OCI-LY1 (cell line): ENCODE results near the gene PTPRM.

Experiments used
- H2AFZ ChIP-seq: fragments of 200-600 bp; sonication (generic), shearing (Covaris generic); 2 replicates; pipeline ENCODE4 v1.6.0; 2014; ENCODE audit warnings: antibody characterized with exemption, mild to moderate bottlenecking, low read length
- H3F3A ChIP-seq: fragments of 200-600 bp; sonication (generic), shearing (Covaris generic); 2 replicates; pipeline ENCODE4 v1.6.0; 2014; ENCODE audit warnings: mild to moderate bottlenecking, antibody characterized with exemption, low read length, moderate library complexity; ENCODE audit not compliant: insufficient read depth
- H3K27ac ChIP-seq: fragments of 200-600 bp; sonication (generic); 2 replicates; pipeline ENCODE4 v1.5.1; 2014; ENCODE audit warnings: low read length, mixed run types, mild to moderate bottlenecking, low read depth; ENCODE audit not compliant: poor library complexity, severe bottlenecking
- H3K27me3 ChIP-seq: fragments of 200-600 bp; sonication (generic); 2 replicates; pipeline ENCODE4 v1.6.0; 2014; ENCODE audit warnings: antibody characterized with exemption, mild to moderate bottlenecking, low read length, moderate library complexity; ENCODE audit not compliant: insufficient read depth
- H3K36me3 ChIP-seq: fragments of 200-600 bp; sonication (generic); 2 replicates; pipeline ENCODE4 v1.6.1; 2014; ENCODE audit warnings: mild to moderate bottlenecking, antibody characterized with exemption, low read length, moderate library complexity, mixed read lengths; ENCODE audit not compliant: insufficient read depth
- H3K4me1 ChIP-seq: fragments of 200-600 bp; sonication (generic); 2 replicates; pipeline ENCODE4 v1.5.1; 2014; ENCODE audit warnings: mild to moderate bottlenecking, low read length, moderate library complexity; ENCODE audit not compliant: insufficient read depth, severe bottlenecking
- H3K4me2 ChIP-seq: fragments of 200-600 bp; sonication (generic), shearing (Covaris generic); 2 replicates; pipeline ENCODE4 v1.6.1; 2014; ENCODE audit warnings: low read length
- H3K4me3 ChIP-seq: fragments of 200-600 bp; sonication (generic); 2 replicates; pipeline ENCODE4 v1.5.1; 2014; ENCODE audit warnings: low read length, low read depth, mild to moderate bottlenecking, mixed read lengths; ENCODE audit not compliant: poor library complexity, severe bottlenecking
- H3K79me2 ChIP-seq: fragments of 200-600 bp; shearing (Covaris generic); 2 replicates; pipeline ENCODE4 v1.6.1; 2016; ENCODE audit warnings: mixed run types, low read length, mixed read lengths; ENCODE audit not compliant: insufficient read depth
- H3K9ac ChIP-seq: fragments of 200-600 bp; sonication (generic), shearing (Covaris generic); 2 replicates; pipeline ENCODE4 v1.6.1; 2014; ENCODE audit warnings: mild to moderate bottlenecking, low read length, mixed read lengths
- H3K9me2 ChIP-seq: fragments of 200-600 bp; sonication (generic), shearing (Covaris generic); 2 replicates; pipeline ENCODE4 v1.6.1; 2014; ENCODE audit warnings: low read depth, mild to moderate bottlenecking, low read length, mixed read lengths
- H3K9me3 ChIP-seq: fragments of 200-600 bp; shearing (Covaris generic); 2 replicates; pipeline ENCODE4 v1.6.1; 2014; ENCODE audit warnings: low read length, mixed read lengths
- H4K20me1 ChIP-seq: fragments of 200-600 bp; sonication (generic), shearing (Covaris generic); 2 replicates; pipeline ENCODE4 v1.6.0; 2016; ENCODE audit warnings: mild to moderate bottlenecking, low read length; ENCODE audit not compliant: insufficient read depth
- CTCF ChIP-seq: fragments of 200-600 bp; sonication (generic), shearing (Covaris generic); IDR thresholded peaks from 2 replicates; pipeline ENCODE4 v1.5.1; 2017; ENCODE audit warnings: mild to moderate bottlenecking, antibody characterized with exemption, low read length, moderate library complexity, mixed read lengths
- EZH2 ChIP-seq: fragments of 200-600 bp; sonication (generic), shearing (Covaris generic); IDR thresholded peaks from 2 replicates; pipeline ENCODE4 v1.8.0; 2017; ENCODE audit warnings: borderline replicate concordance, mixed run types, mild to moderate bottlenecking, antibody characterized with exemption, low read length, moderate library complexity, mixed read lengths

PTPRM gene

GRCh38 chr18:8402237-8402636, 835.1 kb downstream of the PTPRM start:
- TF ChIP-seq EZH2: no peak
- TF ChIP-seq CTCF: no peak
- H3K4me3 ChIP-seq: no peak overlapping the region

DNA sequence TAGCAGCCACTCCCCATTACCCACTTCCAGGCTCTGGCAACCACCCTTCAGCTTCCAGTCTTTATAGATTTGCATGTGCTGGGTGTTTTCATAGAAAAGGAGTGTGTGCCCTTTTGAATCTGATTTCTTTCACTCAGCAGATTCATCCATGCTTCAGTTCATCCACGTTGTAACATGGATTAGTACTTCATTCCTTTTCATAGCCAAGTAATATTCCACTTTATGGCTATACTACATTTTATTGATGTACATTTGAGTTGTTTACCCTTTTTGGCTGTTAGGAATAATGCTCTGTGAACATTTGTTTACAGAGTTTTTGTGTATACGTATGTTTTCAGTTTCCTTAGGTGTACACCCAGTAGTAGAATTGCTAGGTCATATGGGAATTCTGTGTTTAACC, 836.6 kb downstream of the PTPRM start:
- TF ChIP-seq CTCF: no peak
- no peak for TF ChIP-seq EZH2

More at GRCh38 chr18:8402237-8402636, 835.1 kb downstream of the PTPRM start:
- Histone ChIP-seq H3K79me2 (no peaks in the 10 kb centered on the region), H3K27me3 (no peaks in the 10 kb centered on the region), H3K9me3 (no peaks in the 10 kb centered on the region), H3K9ac (no peak overlapping the region), H4K20me1 (no peaks in the 10 kb centered on the region), H3K4me2 (no peak overlapping the region), H3F3A (no peaks in the 10 kb centered on the region), H3K36me3 (no peaks in the 10 kb centered on the region), H3K4me1 (no peaks in the 10 kb centered on the region), H3K9me2 (no peaks in the 10 kb centered on the region), H2AFZ (no peak overlapping the region), H3K27ac (no peak overlapping the region)

GRCh38 chr18:8406186-8406867, 839.2 kb downstream of the PTPRM start:
- TF ChIP-seq CTCF (no peak), EZH2 (no peak)
- Histone ChIP-seq H3K9me2 (no peaks in the 10 kb centered on the region), H3K79me2 (no peaks in the 10 kb centered on the region), H2AFZ (no peak overlapping the region), H3K36me3 (no peaks in the 10 kb centered on the region), H3F3A (no peaks in the 10 kb centered on the region), H3K27ac (no peak overlapping the region), H3K9me3 (no peaks in the 10 kb centered on the region), H3K4me3 (no peak overlapping the region), H4K20me1 (no peaks in the 10 kb centered on the region), H3K9ac (no peak overlapping the region), H3K27me3 (no peaks in the 10 kb centered on the region; the same call in 1 of the 2 replicates), H3K4me2 (no peak overlapping the region), H3K4me1 (no peaks in the 10 kb centered on the region)

More for the DNA sequence above, 836.6 kb downstream of the PTPRM start:
- H3K27me3 ChIP-seq: no peaks in the 10 kb centered on the region
- no peaks in the 10 kb centered on the region for H3K9me2 ChIP-seq
- no peak overlapping the region for H3K9ac ChIP-seq
- H3K27ac ChIP-seq: no peak overlapping the region
- no peaks in the 10 kb centered on the region for H3K36me3 ChIP-seq
- no peaks in the 10 kb centered on the region for H3K4me1 ChIP-seq
- H3K4me2 ChIP-seq: no peak overlapping the region
- no peaks in the 10 kb centered on the region for H3F3A ChIP-seq
- H3K79me2 ChIP-seq: no peaks in the 10 kb centered on the region
- no peaks in the 10 kb centered on the region for H3K9me3 ChIP-seq
- no peaks in the 10 kb centered on the region for H4K20me1 ChIP-seq
- H2AFZ ChIP-seq: no peak overlapping the region
- no peak overlapping the region for H3K4me3 ChIP-seq
